KMS-11 (cell line): Measurements from ENCODE around the gene TWNK.

ENCODE experiments used
- H2AFZ ChIP-seq: fragments of 200-600 bp; sonication (generic); 2 replicates; pipeline ENCODE4 v1.6.1; 2016; ENCODE audit warnings: antibody characterized with exemption, mixed run types, low read depth
- H3K27ac ChIP-seq: fragments of 200-600 bp; sonication (generic); 2 replicates; pipeline ENCODE4 v1.6.1; 2016; ENCODE audit warnings: mild to moderate bottlenecking, mixed run types
- H3K27me3 ChIP-seq: fragments of 200-600 bp; sonication (generic); 2 replicates; pipeline ENCODE4 v1.6.1; 2017; ENCODE audit warnings: mild to moderate bottlenecking, low read depth, mixed run types, moderate library complexity; ENCODE audit not compliant: insufficient read depth
- H3K36me3 ChIP-seq: fragments of 200-600 bp; sonication (generic); 2 replicates; pipeline ENCODE4 v1.6.1; 2017; ENCODE audit warnings: mild to moderate bottlenecking, mixed run types; ENCODE audit not compliant: insufficient read depth
- H3K4me1 ChIP-seq: fragments of 200-600 bp; sonication (generic); 2 replicates; pipeline ENCODE4 v1.6.1; 2016; ENCODE audit warnings: mild to moderate bottlenecking, low read depth, mixed run types; ENCODE audit not compliant: poor library complexity, severe bottlenecking
- H3K4me2 ChIP-seq: fragments of 200-600 bp; sonication (generic); 2 replicates; pipeline ENCODE4 v1.7.0; 2016; ENCODE audit warnings: mild to moderate bottlenecking, mixed run types
- H3K4me3 ChIP-seq: fragments of 200-600 bp; sonication (generic); IDR thresholded peaks from 2 replicates; pipeline ENCODE4 v1.6.1; 2017; ENCODE audit warnings: low read depth, low read length, mixed read lengths; ENCODE audit not compliant: insufficient read depth
- H3K79me2 ChIP-seq: fragments of 200-600 bp; sonication (generic); 2 replicates; pipeline ENCODE4 v1.6.1; 2016; ENCODE audit warnings: low read depth, mixed run types; ENCODE audit not compliant: insufficient read depth
- H3K9ac ChIP-seq: fragments of 200-600 bp; sonication (generic); 2 replicates; pipeline ENCODE4 v1.6.1; 2016; ENCODE audit warnings: mild to moderate bottlenecking, mixed run types
- H4K20me1 ChIP-seq: fragments of 200-600 bp; sonication (generic); 2 replicates; pipeline ENCODE4 v1.6.1; 2016; ENCODE audit warnings: mild to moderate bottlenecking, mixed run types; ENCODE audit not compliant: insufficient read depth
- TF ChIP-seq, protein P1 (sequence below): fragments of 200-600 bp; sonication (generic); conservative IDR thresholded peaks from 2 replicates; pipeline ENCODE4 v1.6.1; 2017; ENCODE audit warnings: low read depth, mild to moderate bottlenecking, antibody characterized with exemption, low read length, moderate library complexity, mixed read lengths

The TWNK gene

DNA sequence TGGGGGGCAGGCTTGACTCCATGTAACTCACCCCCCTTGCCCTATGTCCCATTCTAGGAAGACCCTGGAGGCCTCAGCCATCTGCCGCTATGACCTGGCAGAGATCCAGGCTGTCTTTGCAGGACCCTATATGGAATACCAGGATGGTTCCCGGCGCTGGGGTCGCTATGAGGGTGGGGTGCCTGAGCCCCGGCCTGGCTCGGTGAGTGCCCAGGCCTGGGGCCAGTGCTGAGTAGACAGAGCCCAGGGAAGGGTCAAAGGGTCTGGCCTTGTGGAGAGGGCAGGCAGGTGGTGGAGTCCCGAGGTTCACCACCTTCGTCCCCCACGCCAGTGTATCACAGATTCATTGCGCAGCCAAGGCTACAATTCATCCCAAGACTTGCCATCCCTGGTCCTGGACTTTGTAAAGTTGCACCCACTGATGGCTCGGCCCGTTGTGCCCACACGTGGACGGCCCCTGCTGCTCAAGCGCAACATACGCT is 7.5 kb upstream of the TWNK start:
- TF ChIP-seq, protein P1, sequence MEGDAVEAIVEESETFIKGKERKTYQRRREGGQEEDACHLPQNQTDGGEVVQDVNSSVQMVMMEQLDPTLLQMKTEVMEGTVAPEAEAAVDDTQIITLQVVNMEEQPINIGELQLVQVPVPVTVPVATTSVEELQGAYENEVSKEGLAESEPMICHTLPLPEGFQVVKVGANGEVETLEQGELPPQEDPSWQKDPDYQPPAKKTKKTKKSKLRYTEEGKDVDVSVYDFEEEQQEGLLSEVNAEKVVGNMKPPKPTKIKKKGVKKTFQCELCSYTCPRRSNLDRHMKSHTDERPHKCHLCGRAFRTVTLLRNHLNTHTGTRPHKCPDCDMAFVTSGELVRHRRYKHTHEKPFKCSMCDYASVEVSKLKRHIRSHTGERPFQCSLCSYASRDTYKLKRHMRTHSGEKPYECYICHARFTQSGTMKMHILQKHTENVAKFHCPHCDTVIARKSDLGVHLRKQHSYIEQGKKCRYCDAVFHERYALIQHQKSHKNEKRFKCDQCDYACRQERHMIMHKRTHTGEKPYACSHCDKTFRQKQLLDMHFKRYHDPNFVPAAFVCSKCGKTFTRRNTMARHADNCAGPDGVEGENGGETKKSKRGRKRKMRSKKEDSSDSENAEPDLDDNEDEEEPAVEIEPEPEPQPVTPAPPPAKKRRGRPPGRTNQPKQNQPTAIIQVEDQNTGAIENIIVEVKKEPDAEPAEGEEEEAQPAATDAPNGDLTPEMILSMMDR = no peak
- no peak overlapping the region for H3K27ac ChIP-seq
- H3K4me1 ChIP-seq = no peaks in the 10 kb centered on the region

DNA sequence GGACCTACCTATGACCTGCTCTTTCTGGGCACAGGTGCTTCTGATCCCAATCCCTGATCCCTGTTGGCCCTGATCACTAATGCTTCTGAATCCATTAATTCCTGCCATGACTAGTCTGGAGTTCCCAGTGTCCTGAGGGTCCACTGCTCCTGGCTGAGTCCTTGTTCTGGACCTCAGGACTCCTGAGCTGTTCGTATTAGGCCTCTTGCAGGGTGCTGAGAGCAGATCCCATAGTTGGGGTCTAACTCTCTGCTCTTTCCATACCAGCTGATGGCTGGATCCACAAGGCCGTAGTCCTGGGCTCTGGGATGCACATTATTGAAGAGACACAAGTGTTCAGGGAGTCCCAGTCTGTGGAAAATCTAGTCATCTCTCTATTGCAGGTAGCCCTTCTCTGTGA is 7.0 kb upstream of the TWNK start:
- Histone ChIP-seq H4K20me1 (no peaks in the 10 kb centered on the region), H3K4me3 (no peak overlapping the region), H3K79me2 (no peaks in the 10 kb centered on the region), H3K4me1 (no peaks in the 10 kb centered on the region), H3K36me3 (no peaks in the 10 kb centered on the region), H3K9ac (no peak overlapping the region), H2AFZ (no peak overlapping the region), H3K27ac (no peak overlapping the region), H3K27me3 (no peaks in the 10 kb centered on the region), H3K4me2 (no peak overlapping the region)
- TF ChIP-seq, protein P1 = no peak

More for the DNA sequence above, 7.5 kb upstream of the TWNK start:
- no peaks in the 10 kb centered on the region for H3K79me2 ChIP-seq
- no peak overlapping the region for H3K4me3 ChIP-seq
- H4K20me1 ChIP-seq = no peaks in the 10 kb centered on the region
- no peak overlapping the region for H3K4me2 ChIP-seq
- H3K27me3 ChIP-seq = no peaks in the 10 kb centered on the region
- H3K36me3 ChIP-seq = no peaks in the 10 kb centered on the region
- H2AFZ ChIP-seq = no peak overlapping the region
- H3K9ac ChIP-seq = no peak overlapping the region

DNA sequence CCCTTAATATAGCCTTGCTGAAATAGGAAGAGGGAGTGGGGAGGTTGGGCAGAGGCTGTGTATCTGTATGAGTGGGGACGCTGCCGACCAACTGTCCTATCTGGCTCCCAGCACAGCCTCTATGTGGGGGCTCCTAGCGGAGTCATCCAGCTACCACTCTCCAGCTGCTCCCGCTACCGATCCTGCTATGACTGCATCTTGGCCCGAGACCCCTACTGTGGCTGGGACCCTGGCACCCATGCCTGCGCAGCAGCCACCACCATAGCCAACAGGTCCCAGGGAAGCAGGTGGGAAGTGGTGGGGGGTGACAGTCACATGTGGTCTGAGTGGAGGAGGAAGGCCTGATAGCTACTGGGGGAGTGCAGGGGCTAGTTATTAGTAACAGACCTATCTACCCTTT is 6.6 kb upstream of the TWNK start:
- TF ChIP-seq, protein P1 = no peak
- H3K4me2 ChIP-seq = no peak overlapping the region
- H3K36me3 ChIP-seq = no peaks in the 10 kb centered on the region
- no peaks in the 10 kb centered on the region for H3K4me1 ChIP-seq
- H3K79me2 ChIP-seq = no peaks in the 10 kb centered on the region
- H3K4me3 ChIP-seq = no peak overlapping the region
- H3K27ac ChIP-seq = no peak overlapping the region
- no peak overlapping the region for H2AFZ ChIP-seq
- no peaks in the 10 kb centered on the region for H3K27me3 ChIP-seq
- no peaks in the 10 kb centered on the region for H4K20me1 ChIP-seq
- no peak overlapping the region for H3K9ac ChIP-seq

DNA sequence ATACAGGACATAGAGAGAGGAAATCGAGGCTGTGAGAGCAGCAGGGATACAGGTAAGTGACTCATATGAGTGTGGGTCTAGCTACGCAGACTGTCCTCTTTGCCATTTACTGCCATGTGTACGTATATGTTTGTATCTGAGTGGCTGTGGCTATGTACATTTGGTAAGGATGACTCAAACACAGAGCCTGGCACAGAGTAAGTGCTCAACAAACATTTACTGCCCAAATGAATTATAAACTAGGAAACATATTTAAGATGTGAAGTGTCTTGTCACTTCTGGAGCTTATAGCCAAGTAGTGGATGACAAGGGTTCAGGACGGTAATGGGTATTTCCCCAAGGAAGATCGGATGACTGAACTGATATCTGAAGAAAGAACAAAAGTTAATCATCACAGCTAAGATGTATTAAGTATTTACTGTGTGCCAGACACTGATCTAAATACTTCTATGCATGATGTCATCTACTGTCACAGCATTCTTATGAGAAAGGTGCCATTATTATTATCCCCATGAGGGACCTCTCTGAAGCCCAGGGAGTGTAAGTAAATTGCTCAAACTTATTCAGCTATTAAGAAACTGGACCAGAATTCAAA is 6.1 kb upstream of the TWNK start:
- H3K9ac ChIP-seq = no peak overlapping the region
- TF ChIP-seq, protein P1 = no peak
- no peaks in the 10 kb centered on the region for H3K27me3 ChIP-seq
- H3K4me3 ChIP-seq = no peak overlapping the region
- no peaks in the 10 kb centered on the region for H4K20me1 ChIP-seq
- H3K36me3 ChIP-seq = no peaks in the 10 kb centered on the region
- no peak overlapping the region for H2AFZ ChIP-seq
- peaks cover 3% of the 10 kb centered on the region for H3K4me1 ChIP-seq
- H3K79me2 ChIP-seq = no peaks in the 10 kb centered on the region
- no peak overlapping the region for H3K4me2 ChIP-seq
- no peak overlapping the region for H3K27ac ChIP-seq
